WI38 (cell line): Measurements from ENCODE around the gene PDIA6.
A peak's percentile ranks its signal among the peaks of the same experiment; 100 is the strongest.

ENCODE experiments used
- H3K4me3 ChIP-seq: 2 replicates; pipeline ENCODE4 v1.5.1; 2011; ENCODE audit warnings: low read depth, mild to moderate bottlenecking, control low read depth, low read length
- CTCF ChIP-seq: IDR thresholded peaks from 2 replicates; pipeline ENCODE4 v1.5.1; 2012; ENCODE audit warnings: low read depth, mild to moderate bottlenecking, control low read depth, low read length

The PDIA6 gene

GRCh38 chr2:10847008-10847407, 34.4 kb upstream of the PDIA6 start:
- no peak for TF ChIP-seq CTCF
- no peak overlapping the region for H3K4me3 ChIP-seq

- H3K4me3 ChIP-seq, result no peak overlapping the region
- no peak for TF ChIP-seq CTCF
Measured at GRCh38 chr2:10846110-10846861, 33.7 kb upstream of the PDIA6 start.

- TF ChIP-seq CTCF, result no peak
- no peak overlapping the region for H3K4me3 ChIP-seq
Measured at GRCh38 chr2:10845640-10846039, 33.1 kb upstream of the PDIA6 start.

GRCh38 chr2:10844097-10844496, 31.5 kb upstream of the PDIA6 start:
- 0 out of 2 replicates have a peak overlapping the region, but pooled peaks have one; percentile 6 for H3K4me3 ChIP-seq
- no peak for TF ChIP-seq CTCF

- no peak for TF ChIP-seq CTCF
Measured at GRCh38 chr2:10842506-10842905, 29.9 kb upstream of the PDIA6 start.

GRCh38 chr2:10841547-10842219, 29.1 kb upstream of the PDIA6 start:
- TF ChIP-seq CTCF, result no peak
- no peak overlapping the region for H3K4me3 ChIP-seq

More at GRCh38 chr2:10842506-10842905, 29.9 kb upstream of the PDIA6 start:
- no peak overlapping the region for H3K4me3 ChIP-seq

GRCh38 chr2:10839813-10840212, 27.2 kb upstream of the PDIA6 start:
- no peak for TF ChIP-seq CTCF

More at GRCh38 chr2:10839813-10840212, 27.2 kb upstream of the PDIA6 start:
- no peak overlapping the region for H3K4me3 ChIP-seq
